GM19438 (cell line): ENCODE measurements around the gene RASA1.
"Not testable (repeated sequence)": the region's sequence is repeated elsewhere in the genome, so short reads cannot be mapped to it uniquely, and the experiment has no call there.

Source experiments
- ATAC-seq: cut with Tn5 transposase; IDR thresholded peaks from one replicate; pipeline ENCODE4 v1.9.1; 2021; ENCODE audit warnings: low read depth; ENCODE audit not compliant: unreplicated experiment

The RASA1 gene

GRCh38 chr5:87267574-87268125 lies at the start of gene RASA1:
TSS of gene RASA1 (plus strand) at chr5:87267883. CDS start at chr5:87268452, 569 bp downstream.
- peak; percentile 58 for ATAC-seq

DNA sequence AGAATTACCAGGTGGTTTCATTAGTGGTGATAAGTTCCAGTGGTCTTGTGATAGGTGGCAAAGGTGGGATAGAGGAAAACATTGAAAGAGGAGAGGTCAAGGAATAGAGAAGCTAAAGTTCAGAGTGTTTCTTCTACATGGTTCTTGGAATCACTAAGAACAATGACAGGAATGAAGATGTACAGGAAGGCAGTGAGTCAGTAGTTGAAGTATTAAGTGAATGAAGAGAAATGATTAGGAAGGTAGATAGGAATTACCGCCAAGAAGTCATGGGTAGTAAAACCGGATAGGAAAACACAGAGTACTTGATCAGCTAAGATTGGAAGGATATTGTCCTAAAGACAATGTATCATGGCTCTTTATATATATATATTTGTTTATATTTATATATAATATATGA lies 37.9 kb upstream of the RASA1 start:
- ATAC-seq: no peak

GRCh38 chr5:87231037-87231808 lies 36.5 kb upstream of the RASA1 start:
- ATAC-seq: peak; percentile 97

GRCh38 chr5:87233143-87233542 lies 34.5 kb upstream of the RASA1 start:
- ATAC-seq: no peak

GRCh38 chr5:87241555-87241954 lies 26.1 kb upstream of the RASA1 start:
- no peak for ATAC-seq

GRCh38 chr5:87242242-87242641 lies 25.4 kb upstream of the RASA1 start:
- ATAC-seq: no peak

GRCh38 chr5:87243161-87243844 lies 24.4 kb upstream of the RASA1 start:
- ATAC-seq: no peak

GRCh38 chr5:87245451-87245850 lies 22.2 kb upstream of the RASA1 start:
- no peak for ATAC-seq

DNA sequence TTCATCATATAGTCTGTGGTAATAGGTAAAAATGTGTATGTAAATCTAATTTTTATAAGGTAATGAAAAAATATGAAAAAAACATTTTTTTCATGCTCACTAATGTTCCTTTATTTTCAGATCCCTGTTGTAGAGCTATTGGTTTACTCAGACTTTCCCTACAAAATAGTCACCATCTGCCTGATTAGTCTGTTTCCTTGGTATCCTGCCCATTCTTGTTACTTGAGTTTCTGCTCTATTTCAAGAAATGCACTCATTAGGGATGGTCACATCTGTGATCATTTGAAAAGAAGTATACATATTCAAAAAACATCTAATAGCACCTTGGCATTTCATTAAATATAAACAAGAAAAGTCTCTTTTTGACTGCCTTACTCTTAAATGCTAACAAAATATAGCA lies 21.6 kb upstream of the RASA1 start:
- ATAC-seq: no peak

GRCh38 chr5:87252283-87252605 lies 15.4 kb upstream of the RASA1 start:
- ATAC-seq: no peak

DNA sequence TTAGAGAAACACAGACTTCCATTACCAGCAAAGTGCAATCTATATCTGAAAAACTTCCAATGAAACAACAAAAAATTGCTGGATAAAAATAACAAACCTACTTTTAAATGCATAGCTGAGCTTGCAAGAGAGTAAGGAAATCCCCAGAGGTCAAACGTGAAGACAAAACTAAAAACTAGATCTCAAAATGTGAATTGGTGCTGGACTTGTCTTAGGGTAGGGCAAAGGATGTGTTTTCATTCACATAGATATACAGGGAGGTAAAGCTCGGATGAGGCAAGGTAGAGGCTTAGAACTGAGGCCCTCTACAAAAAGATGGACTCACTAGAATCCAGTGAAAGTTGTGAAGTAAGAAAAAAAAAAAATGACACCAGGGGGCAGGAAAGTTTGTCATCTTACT lies 13.6 kb upstream of the RASA1 start:
- ATAC-seq: no peak

- ATAC-seq: no peak
These were observed 9.2 kb upstream of the RASA1 start for GRCh38 chr5:87258507-87258906.

GRCh38 chr5:87260604-87261192 lies 7.0 kb upstream of the RASA1 start:
- no peak for ATAC-seq

GRCh38 chr5:87263498-87263897 lies 4.2 kb upstream of the RASA1 start:
- no peak for ATAC-seq

DNA sequence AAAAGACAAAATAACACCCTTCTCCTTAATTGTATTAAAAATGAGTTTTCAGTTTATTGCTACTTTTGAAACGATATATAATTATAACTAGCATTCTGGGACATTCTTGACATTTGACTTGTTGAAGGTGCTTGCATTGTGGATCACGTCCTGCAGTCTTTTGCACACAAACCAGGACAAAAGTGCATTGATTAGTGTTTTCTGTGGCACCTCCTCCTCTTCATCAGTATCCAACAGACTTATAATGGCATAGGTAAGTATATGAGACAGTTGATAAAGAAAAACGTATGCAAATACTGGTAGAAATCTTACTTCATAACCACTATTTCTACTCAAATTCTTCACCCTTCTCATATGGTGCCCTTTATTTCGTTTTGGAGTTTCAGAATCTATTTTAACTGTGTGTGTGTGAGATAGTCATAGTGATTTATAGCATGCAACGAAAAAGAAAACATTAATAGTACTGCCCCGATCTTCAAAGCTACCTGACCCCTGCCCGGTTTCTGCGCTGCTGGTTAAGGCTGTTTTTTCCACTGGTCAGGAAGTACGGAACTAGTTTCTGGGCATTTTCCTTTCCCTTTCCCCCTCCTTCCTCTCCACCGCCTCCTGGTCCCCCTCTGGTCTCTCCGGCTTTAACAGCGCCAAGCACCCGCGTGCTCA lies 639 bp upstream of the RASA1 start:
- ATAC-seq: peak; percentile 12

DNA sequence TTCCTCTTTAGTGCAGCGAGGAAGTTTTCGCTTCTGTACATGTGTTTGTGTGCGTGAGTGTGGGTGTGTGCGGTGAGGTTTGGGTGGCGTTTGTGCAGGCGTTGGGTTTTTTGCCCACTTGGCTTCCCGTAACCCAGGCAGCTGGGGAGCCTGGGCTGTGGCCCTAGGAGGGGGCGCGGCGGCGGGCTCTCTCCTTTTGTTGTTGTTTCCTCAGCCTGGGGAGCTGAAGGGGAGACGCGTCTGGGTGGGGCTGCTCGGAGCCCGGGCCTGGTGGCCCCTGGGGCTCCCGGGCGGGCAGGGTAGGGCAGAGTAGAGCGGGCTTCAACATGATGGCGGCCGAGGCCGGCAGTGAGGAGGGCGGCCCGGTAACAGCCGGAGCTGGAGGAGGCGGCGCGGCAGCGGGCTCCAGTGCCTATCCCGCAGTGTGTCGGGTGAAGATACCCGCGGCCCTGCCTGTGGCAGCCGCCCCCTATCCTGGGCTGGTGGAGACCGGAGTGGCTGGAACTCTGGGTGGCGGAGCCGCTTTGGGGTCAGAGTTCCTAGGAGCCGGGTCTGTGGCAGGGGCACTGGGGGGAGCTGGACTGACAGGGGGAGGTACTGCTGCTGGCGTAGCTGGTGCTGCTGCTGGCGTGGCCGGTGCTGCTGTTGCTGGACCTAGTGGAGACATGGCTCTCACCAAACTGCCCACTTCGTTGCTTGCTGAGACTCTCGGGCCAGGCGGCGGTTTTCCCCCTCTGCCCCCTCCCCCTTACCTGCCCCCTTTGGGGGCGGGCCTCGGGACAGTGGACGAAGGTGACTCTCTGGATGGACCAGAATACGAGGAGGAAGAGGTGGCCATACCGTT lies 665 bp downstream of the RASA1 start:
- ATAC-seq: peak; percentile 53

- ATAC-seq: no peak
These were observed 1.3 kb downstream of the RASA1 start for GRCh38 chr5:87268970-87269377.

- not testable (repeated sequence) for ATAC-seq
These were observed 3.2 kb downstream of the RASA1 start for GRCh38 chr5:87270888-87271287.

- ATAC-seq: no peak
These were observed 9.0 kb downstream of the RASA1 start for GRCh38 chr5:87276655-87277054.

DNA sequence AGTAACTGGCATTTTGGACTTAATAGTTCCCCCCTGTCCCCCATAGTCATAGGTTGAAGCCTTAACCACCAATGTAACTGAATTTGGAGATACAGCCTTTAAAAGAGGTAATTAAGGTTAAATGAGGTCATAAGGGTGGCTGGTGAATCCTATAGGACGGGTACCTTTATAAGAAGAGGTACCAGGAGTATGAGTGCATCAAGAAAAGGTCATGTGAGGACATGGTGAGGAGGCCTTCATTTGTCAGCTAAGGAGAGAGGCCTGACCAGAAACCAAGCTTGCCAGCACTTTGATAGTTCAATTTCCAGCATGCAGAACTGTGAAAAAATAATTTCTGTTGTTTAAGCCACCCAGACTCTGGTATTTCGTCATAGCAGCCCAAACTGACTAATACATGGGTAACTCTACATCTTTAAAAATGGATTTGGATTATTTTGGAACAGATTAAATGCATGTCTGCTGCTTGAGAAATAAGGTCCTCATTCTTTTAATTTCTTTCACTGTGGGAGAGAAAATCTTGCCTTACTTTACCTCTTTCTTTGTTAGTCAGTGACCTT lies 9.7 kb downstream of the RASA1 start:
- ATAC-seq: no peak
